WTC11 (cell line): ENCODE measurements around the gene SOWAHB. TPM values are rescaled to one million over a fixed set of nuclear protein-coding genes. Genes with fewer than 3 reads are reported as not detected.
"Not testable (repeated sequence)": the region's sequence is repeated elsewhere in the genome, so short reads cannot be mapped to it uniquely, and the experiment has no call there.

ENCODE experiments used
- ATAC-seq: fragments of 200-7000 bp; cut with Tn5 transposase; 2 replicates; pipeline ENCODE4 v1.10.0; 2021; ENCODE audit warnings: mild to moderate bottlenecking, moderate library complexity
- CTCF ChIA-PET: fragments of 300-600 bp; sonication (Branson Sonifier 250); formaldehyde crosslinking; loops from one replicate; lab custom pipeline; 2021; ENCODE audit warnings: antibody characterized with exemption; lab: Charles Lee
- POLR2A ChIA-PET: fragments of 350-600 bp; sonication (Branson Sonifier 250); formaldehyde crosslinking; loops from one replicate; lab custom pipeline; 2021; ENCODE audit warnings: antibody characterized with exemption; lab: Charles Lee
- DNase-seq: peaks from one replicate; pipeline ENCODE4 v3.0.0; 2021; ENCODE audit warnings: low spot score
- H3K27ac Mint-ChIP-seq: 2 replicates; pipeline ENCODE4 v1.8.0; 2021; ENCODE audit warnings: mixed read lengths
- H3K27me3 Mint-ChIP-seq: 2 replicates; pipeline ENCODE4 v1.8.0; 2021; ENCODE audit warnings: low read depth, mild to moderate bottlenecking, moderate library complexity, mixed read lengths
- H3K36me3 Mint-ChIP-seq: 2 replicates; pipeline ENCODE4 v1.8.0; 2021; ENCODE audit warnings: mixed read lengths
- H3K4me1 Mint-ChIP-seq: 2 replicates; pipeline ENCODE4 v1.8.0; 2022; ENCODE audit warnings: mixed read lengths
- H3K4me3 Mint-ChIP-seq: 2 replicates; pipeline ENCODE4 v1.8.0; 2021; ENCODE audit warnings: mild to moderate bottlenecking, moderate library complexity, mixed read lengths
- H3K9me3 Mint-ChIP-seq: 2 replicates; pipeline ENCODE4 v1.8.0; 2021; ENCODE audit warnings: mixed read lengths
- ATF1 ChIP-seq: sonication (generic); formaldehyde crosslinking; IDR thresholded peaks from 2 replicates; pipeline ENCODE4 v1.8.1; 2023; ENCODE audit warnings: mild to moderate bottlenecking, moderate library complexity, missing genetic modification reagents
- CBFB ChIP-seq: sonication (generic); formaldehyde crosslinking; IDR thresholded peaks from 2 replicates; pipeline ENCODE4 v1.8.1; 2022; ENCODE audit warnings: mild to moderate bottlenecking, low read depth, missing genetic modification reagents
- ELF4 ChIP-seq: sonication (generic); formaldehyde crosslinking; IDR thresholded peaks from 2 replicates; pipeline ENCODE4 v1.8.1; 2022; ENCODE audit warnings: low read depth, mild to moderate bottlenecking, moderate library complexity, missing genetic modification reagents
- FOXP1 ChIP-seq: sonication (generic); formaldehyde crosslinking; IDR thresholded peaks from 2 replicates; pipeline ENCODE4 v1.8.0; 2022; ENCODE audit warnings: missing genetic modification reagents, mild to moderate bottlenecking, moderate library complexity, borderline replicate concordance
- MYBL2 ChIP-seq: sonication (generic); formaldehyde crosslinking; IDR thresholded peaks from 2 replicates; pipeline ENCODE4 v1.8.1; 2023; ENCODE audit warnings: mild to moderate bottlenecking, moderate library complexity, missing genetic modification reagents
- NFE2L1 ChIP-seq: sonication (generic); formaldehyde crosslinking; IDR thresholded peaks from 2 replicates; pipeline ENCODE4 v1.8.1; 2023; ENCODE audit warnings: missing genetic modification reagents
- NR1H2 ChIP-seq: sonication (generic); formaldehyde crosslinking; IDR thresholded peaks from 2 replicates; pipeline ENCODE4 v1.9.0; 2021; ENCODE audit warnings: mild to moderate bottlenecking, moderate library complexity, missing genetic modification reagents
- NR3C1 ChIP-seq: sonication (generic); formaldehyde crosslinking; conservative IDR thresholded peaks from 2 replicates; pipeline ENCODE4 v1.8.1; 2023; ENCODE audit warnings: low read depth, mild to moderate bottlenecking, missing genetic modification reagents
- PRRX2 ChIP-seq: fragments of 250-450 bp; sonication (Bioruptor Pico); IDR thresholded peaks from 2 replicates; pipeline ENCODE4 v1.8.0; 2021; ENCODE audit warnings: mild to moderate bottlenecking
- RORB ChIP-seq: fragments of 250-450 bp; sonication (Bioruptor Pico); IDR thresholded peaks from 2 replicates; pipeline ENCODE4 v1.9.0; 2021; ENCODE audit warnings: mild to moderate bottlenecking
- SOX15 ChIP-seq: fragments of 250-450 bp; sonication (Bioruptor Pico); IDR thresholded peaks from 2 replicates; pipeline ENCODE4 v1.9.0; 2021; ENCODE audit warnings: mild to moderate bottlenecking
- SP1 ChIP-seq: sonication (generic); formaldehyde crosslinking; conservative IDR thresholded peaks from 2 replicates; pipeline ENCODE4 v1.8.1; 2022; ENCODE audit warnings: missing genetic modification reagents
- TEAD1 ChIP-seq: sonication (generic); formaldehyde crosslinking; IDR thresholded peaks from 2 replicates; pipeline ENCODE4 v1.8.0; 2022; ENCODE audit warnings: mild to moderate bottlenecking, missing genetic modification reagents
- TEAD4 ChIP-seq: sonication (generic); formaldehyde crosslinking; IDR thresholded peaks from 2 replicates; pipeline ENCODE4 v1.8.0; 2022; ENCODE audit warnings: mild to moderate bottlenecking, missing genetic modification reagents
- TP53 ChIP-seq: sonication (generic); formaldehyde crosslinking; IDR thresholded peaks from 2 replicates; pipeline ENCODE4 v1.8.1; 2023; ENCODE audit warnings: mild to moderate bottlenecking, missing genetic modification reagents
- ZBTB21 ChIP-seq: sonication (generic); formaldehyde crosslinking; IDR thresholded peaks from 2 replicates; pipeline ENCODE4 v1.8.1; 2023; ENCODE audit warnings: mild to moderate bottlenecking, missing genetic modification reagents, borderline replicate concordance
- ZNF138 ChIP-seq: sonication (generic); formaldehyde crosslinking; conservative IDR thresholded peaks from 2 replicates; pipeline ENCODE4 v1.8.1; 2022; ENCODE audit warnings: mild to moderate bottlenecking, moderate library complexity, missing genetic modification reagents
- ZNF219 ChIP-seq: sonication (generic); formaldehyde crosslinking; IDR thresholded peaks from 2 replicates; pipeline ENCODE4 v1.8.0; 2023; ENCODE audit warnings: missing genetic modification reagents, mild to moderate bottlenecking, borderline replicate concordance
- ZNF232 ChIP-seq: sonication (generic); formaldehyde crosslinking; IDR thresholded peaks from 2 replicates; pipeline ENCODE4 v1.8.0; 2022; ENCODE audit warnings: mild to moderate bottlenecking, missing genetic modification reagents
- ZNF416 ChIP-seq: fragments of 250-450 bp; sonication (Bioruptor Pico); IDR thresholded peaks from 2 replicates; pipeline ENCODE4 v1.9.0; 2021; ENCODE audit warnings: mild to moderate bottlenecking, inconsistent platforms
- total RNA-seq: library from RNA; stranded (reverse); gene quantifications from 3 replicates; pipeline ENCODE4 v1.2.3, GENCODE V29; 2021
- TF ChIP-seq, protein P1 (sequence below): sonication (generic); formaldehyde crosslinking; IDR thresholded peaks from 2 replicates; pipeline ENCODE4 v1.8.1; 2022; ENCODE audit warnings: low read depth, mild to moderate bottlenecking, moderate library complexity, missing genetic modification reagents, borderline replicate concordance
- TF ChIP-seq, protein P2 (sequence below): sonication (generic); formaldehyde crosslinking; IDR thresholded peaks from 2 replicates; pipeline ENCODE4 v1.8.1; 2023; ENCODE audit warnings: mild to moderate bottlenecking, moderate library complexity, missing genetic modification reagents
- TF ChIP-seq, protein P3 (sequence below): fragments of 250-450 bp; sonication (Bioruptor Pico); IDR thresholded peaks from 2 replicates; pipeline ENCODE4 v1.9.0; 2021; ENCODE audit warnings: mild to moderate bottlenecking

SOWAHB gene
- total RNA-seq, 1 experiment from 2014 or later = 1.5 TPM

DNA sequence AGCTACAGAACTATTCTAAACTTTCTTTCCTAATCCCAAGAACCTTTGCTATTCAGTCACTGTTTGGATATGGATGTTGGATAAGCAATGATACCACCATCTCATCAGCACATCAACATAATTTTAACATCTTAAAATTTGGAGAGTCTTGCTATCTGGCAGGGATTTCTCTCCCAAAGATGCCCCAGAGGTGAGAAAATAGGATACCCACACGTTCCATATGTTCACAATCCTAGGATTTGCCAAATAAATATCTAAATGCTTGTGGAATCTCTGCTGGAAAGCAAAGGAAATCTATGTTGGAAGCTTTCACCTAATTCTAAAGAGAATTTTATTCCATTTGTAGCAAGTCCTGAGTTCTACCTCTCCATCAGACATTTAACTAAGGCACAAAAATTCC, 24.4 kb downstream of the SOWAHB start (continued):
- TF ChIP-seq ATF1 = no peak
- TF ChIP-seq, protein P1, sequence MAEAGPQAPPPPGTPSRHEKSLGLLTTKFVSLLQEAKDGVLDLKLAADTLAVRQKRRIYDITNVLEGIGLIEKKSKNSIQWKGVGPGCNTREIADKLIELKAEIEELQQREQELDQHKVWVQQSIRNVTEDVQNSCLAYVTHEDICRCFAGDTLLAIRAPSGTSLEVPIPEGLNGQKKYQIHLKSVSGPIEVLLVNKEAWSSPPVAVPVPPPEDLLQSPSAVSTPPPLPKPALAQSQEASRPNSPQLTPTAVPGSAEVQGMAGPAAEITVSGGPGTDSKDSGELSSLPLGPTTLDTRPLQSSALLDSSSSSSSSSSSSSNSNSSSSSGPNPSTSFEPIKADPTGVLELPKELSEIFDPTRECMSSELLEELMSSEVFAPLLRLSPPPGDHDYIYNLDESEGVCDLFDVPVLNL = no peak

DNA sequence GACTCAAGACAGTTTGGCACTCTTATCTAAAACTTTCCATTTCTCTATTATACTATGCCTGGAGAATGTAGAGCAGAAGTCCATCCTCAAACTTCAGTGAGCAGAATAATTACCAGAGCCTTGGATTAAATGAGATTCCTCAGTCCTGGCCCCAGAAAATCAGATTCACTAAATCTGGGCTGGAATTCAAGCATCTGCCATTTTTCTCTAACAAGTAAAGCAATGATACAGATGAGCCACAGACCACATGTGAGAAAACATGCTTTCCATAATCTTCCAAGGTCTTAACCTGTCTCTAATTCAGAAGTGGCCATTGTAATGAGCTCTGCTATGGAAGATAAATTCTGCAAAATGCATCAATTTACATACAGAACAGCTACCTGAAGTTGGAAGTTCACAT, 25.4 kb downstream of the SOWAHB start:
- DNase-seq = no peak
- H3K4me3 Mint-ChIP-seq = no peak overlapping the region
- CTCF ChIA-PET = interaction anchor here (0.7 kb wide), 1 partner anchor 1922 kb away, joined by 3 read pairs; no protein-coding TSS in a partner anchor
- H3K27me3 Mint-ChIP-seq = no peaks in the 10 kb centered on the region
- peaks cover 14% of the 10 kb centered on the region for H3K4me1 Mint-ChIP-seq
- H3K36me3 Mint-ChIP-seq = no peaks in the 10 kb centered on the region
- no peaks in the 10 kb centered on the region for H3K9me3 Mint-ChIP-seq
- no peak overlapping the region for H3K27ac Mint-ChIP-seq
- POLR2A ChIA-PET = no interaction called here
- no peak for TF ChIP-seq RORB (CRISPR knock-in tag)
- TF ChIP-seq TEAD1 (CRISPR knock-in tag) = no peak
- TF ChIP-seq, protein P2, sequence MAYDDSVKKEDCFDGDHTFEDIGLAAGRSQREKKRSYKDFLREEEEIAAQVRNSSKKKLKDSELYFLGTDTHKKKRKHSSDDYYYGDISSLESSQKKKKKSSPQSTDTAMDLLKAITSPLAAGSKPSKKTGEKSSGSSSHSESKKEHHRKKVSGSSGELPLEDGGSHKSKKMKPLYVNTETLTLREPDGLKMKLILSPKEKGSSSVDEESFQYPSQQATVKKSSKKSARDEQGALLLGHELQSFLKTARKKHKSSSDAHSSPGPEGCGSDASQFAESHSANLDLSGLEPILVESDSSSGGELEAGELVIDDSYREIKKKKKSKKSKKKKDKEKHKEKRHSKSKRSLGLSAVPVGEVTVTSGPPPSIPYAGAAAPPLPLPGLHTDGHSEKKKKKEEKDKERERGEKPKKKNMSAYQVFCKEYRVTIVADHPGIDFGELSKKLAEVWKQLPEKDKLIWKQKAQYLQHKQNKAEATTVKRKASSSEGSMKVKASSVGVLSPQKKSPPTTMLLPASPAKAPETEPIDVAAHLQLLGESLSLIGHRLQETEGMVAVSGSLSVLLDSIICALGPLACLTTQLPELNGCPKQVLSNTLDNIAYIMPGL (CRISPR knock-in tag) = no peak
- no peak for TF ChIP-seq NR3C1 (CRISPR knock-in tag)
- TF ChIP-seq, all 79 proteins: peak for 0
- ATAC-seq = no peak

DNA sequence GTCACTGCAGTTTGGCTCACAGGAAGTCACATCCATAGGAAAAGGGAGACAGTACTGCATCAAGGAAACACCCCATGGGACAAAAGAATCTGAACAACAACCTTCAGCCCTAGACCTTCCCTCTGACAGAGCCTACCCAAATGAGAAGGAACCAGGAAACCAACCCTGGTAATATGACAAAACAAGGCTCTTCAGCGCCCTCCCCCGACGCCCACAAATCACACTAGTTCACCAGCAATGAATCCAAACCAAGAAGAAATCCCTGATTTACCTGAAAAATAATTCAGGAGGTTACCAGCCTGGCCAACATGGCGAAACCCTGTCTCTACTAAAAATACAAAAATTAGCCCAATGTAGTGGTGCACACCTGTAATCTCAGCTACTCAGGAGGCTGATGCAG, 29.2 kb downstream of the SOWAHB start:
- DNase-seq (peak; percentile 36), ATAC-seq (peak; percentile 39)
- H3K27me3 Mint-ChIP-seq, POLR2A ChIA-PET, H3K36me3 Mint-ChIP-seq, H3K4me3 Mint-ChIP-seq, H3K9me3 Mint-ChIP-seq: not testable (repeated sequence)
- Mint-ChIP-seq H3K4me1 (peaks cover 24% of the 10 kb centered on the region), H3K27ac (peak overlapping the region; percentile 47)
- CTCF ChIA-PET = interaction anchor here (0.8 to 1.5 kb wide), 3 partner anchors 28 to 111 kb away, joined by 3 to 6 read pairs (median 4); no protein-coding TSS in a partner anchor

DNA sequence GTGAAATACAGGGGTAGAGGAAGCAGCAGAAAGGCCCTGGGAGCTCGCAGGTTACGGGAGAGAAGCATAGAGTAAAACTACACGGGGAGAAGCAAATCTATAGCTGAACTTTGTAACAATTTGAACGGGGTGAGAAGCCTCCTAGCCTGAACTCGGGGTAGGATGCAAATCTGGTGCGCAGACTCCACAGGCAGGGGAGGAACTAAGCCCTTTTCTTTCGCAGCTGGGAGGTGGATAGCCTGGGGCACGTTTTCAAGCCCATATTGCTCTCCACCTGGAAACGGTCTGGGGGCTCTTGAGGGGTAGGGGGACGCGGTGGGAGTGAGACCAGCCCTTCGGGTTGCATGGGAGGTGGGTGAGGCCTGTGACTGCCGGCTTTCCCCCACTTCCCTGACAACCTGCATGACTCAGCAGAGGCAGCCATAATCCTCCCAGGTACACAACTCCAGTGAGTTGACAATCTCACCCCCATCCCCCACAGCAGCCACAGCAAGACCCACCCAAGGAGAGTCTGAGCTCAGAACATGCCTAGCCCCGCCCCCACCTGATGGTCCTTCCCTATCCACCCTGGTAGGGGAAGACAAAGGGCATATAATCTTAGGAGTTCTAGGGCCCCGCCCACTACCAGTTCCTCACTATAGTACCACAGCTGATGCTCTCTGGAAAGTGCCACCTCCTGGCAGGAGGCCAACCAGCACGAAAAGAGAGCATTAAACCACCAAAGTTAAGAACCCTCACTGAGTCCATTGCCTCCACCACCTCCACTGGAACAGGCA, 29.9 kb downstream of the SOWAHB start:
- peak overlapping the region; percentile 39 for H3K4me3 Mint-ChIP-seq
- peak; percentile 75 for ATAC-seq
- H3K9me3 Mint-ChIP-seq = no peaks in the 10 kb centered on the region
- H3K36me3 Mint-ChIP-seq = no peaks in the 10 kb centered on the region
- H3K4me1 Mint-ChIP-seq = peaks cover 24% of the 10 kb centered on the region
- ChIA-PET CTCF (interaction anchor here (0.5 to 1.4 kb wide), 10 partner anchors 8 to 433 kb away, joined by 3 to 6 read pairs (median 3); partner anchors contain the start of gene SHROOM3), POLR2A (no interaction called here)
- H3K27ac Mint-ChIP-seq = peak overlapping the region; percentile 47
- peak; percentile 65 for DNase-seq
- TF ChIP-seq SP1 (CRISPR knock-in tag) = 0 out of 2 replicates have a peak, but pooled peaks have one; percentile 15
- peak; percentile 94 for TF ChIP-seq NFE2L1 (CRISPR knock-in tag)
- TF ChIP-seq ZNF219 (CRISPR knock-in tag) = no peak
- no peak for TF ChIP-seq CBFB (CRISPR knock-in tag)
- TF ChIP-seq MYBL2 (CRISPR knock-in tag) = no peak
- TF ChIP-seq ZNF416 (CRISPR knock-in tag) = no peak
- peaks cover 2% of the 10 kb centered on the region; the same call in 1 of the 2 replicates for H3K27me3 Mint-ChIP-seq

DNA sequence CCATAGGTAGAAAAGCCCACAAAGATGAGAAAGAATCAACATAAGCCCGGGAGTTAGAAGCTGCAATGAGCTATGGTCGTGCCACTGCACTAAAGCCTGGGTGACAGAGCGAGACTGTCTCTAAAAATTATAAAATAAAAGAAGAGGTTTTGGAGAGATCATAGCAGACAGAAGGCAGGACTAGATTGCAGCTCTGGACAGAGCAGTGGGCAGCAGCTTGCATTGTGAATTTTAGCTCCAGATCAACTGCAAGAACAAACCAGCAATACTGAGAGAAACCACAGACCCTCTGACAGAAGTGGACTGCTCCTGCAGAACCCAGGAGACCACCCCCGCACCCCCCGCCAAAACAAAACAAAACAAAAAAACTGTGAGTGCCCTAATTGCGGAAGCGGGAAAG, 30.6 kb downstream of the SOWAHB start:
- ATAC-seq (peak; percentile 6; the same call in 1 of the 2 replicates), DNase-seq (no peak)
- H3K9me3 Mint-ChIP-seq = no peaks in the 10 kb centered on the region
- peaks cover 24% of the 10 kb centered on the region for H3K4me1 Mint-ChIP-seq
- ChIA-PET CTCF (interaction anchor here (0.7 to 1.4 kb wide), 6 partner anchors 12 to 432 kb away, joined by 3 to 6 read pairs (median 3); partner anchors contain the start of gene SHROOM3), POLR2A (no interaction called here)
- H3K27me3 Mint-ChIP-seq = peaks cover 2% of the 10 kb centered on the region; the same call in 1 of the 2 replicates
- no peaks in the 10 kb centered on the region for H3K36me3 Mint-ChIP-seq
- peak overlapping the region; percentile 47; the same call in 1 of the 2 replicates for H3K27ac Mint-ChIP-seq
- H3K4me3 Mint-ChIP-seq = peak overlapping the region; percentile 39
- TF ChIP-seq PRRX2 (CRISPR knock-in tag) = no peak
- TF ChIP-seq ZNF138 (CRISPR knock-in tag) = no peak
- no peak for TF ChIP-seq TEAD4
- no peak for TF ChIP-seq TP53 (CRISPR knock-in tag)
- TF ChIP-seq ZNF232 = no peak
- TF ChIP-seq FOXP1 (CRISPR knock-in tag) = no peak
- TF ChIP-seq, protein P3, sequence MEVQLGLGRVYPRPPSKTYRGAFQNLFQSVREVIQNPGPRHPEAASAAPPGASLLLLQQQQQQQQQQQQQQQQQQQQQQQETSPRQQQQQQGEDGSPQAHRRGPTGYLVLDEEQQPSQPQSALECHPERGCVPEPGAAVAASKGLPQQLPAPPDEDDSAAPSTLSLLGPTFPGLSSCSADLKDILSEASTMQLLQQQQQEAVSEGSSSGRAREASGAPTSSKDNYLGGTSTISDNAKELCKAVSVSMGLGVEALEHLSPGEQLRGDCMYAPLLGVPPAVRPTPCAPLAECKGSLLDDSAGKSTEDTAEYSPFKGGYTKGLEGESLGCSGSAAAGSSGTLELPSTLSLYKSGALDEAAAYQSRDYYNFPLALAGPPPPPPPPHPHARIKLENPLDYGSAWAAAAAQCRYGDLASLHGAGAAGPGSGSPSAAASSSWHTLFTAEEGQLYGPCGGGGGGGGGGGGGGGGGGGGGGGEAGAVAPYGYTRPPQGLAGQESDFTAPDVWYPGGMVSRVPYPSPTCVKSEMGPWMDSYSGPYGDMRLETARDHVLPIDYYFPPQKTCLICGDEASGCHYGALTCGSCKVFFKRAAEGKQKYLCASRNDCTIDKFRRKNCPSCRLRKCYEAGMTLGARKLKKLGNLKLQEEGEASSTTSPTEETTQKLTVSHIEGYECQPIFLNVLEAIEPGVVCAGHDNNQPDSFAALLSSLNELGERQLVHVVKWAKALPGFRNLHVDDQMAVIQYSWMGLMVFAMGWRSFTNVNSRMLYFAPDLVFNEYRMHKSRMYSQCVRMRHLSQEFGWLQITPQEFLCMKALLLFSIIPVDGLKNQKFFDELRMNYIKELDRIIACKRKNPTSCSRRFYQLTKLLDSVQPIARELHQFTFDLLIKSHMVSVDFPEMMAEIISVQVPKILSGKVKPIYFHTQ (CRISPR knock-in tag) = no peak
- no peak for TF ChIP-seq ELF4 (CRISPR knock-in tag)
- no peak for TF ChIP-seq SOX15 (CRISPR knock-in tag)
- TF ChIP-seq ZBTB21 = no peak
- no peak for TF ChIP-seq NR1H2 (CRISPR knock-in tag)
- no peak for TF ChIP-seq RORB (CRISPR knock-in tag)
